AG08395 (cell line): ENCODE results near the gene FAR2.

Source experiments
- DNase-seq: peaks from one replicate; pipeline ENCODE4 v3.0.0; 2012; ENCODE audit warnings: mixed read lengths, low spot score

The FAR2 gene

GRCh38 chr12:29204521-29204920 is 55.4 kb downstream of the FAR2 start:
- DNase-seq, result no peak

GRCh38 chr12:29207120-29207519 is 58.0 kb downstream of the FAR2 start:
- DNase-seq, result no peak

GRCh38 chr12:29208060-29208459 is 59.0 kb downstream of the FAR2 start:
- no peak for DNase-seq

- no peak for DNase-seq
These were observed 60.0 kb downstream of the FAR2 start for GRCh38 chr12:29208936-29209701.

GRCh38 chr12:29211696-29212095 is 62.6 kb downstream of the FAR2 start:
- no peak for DNase-seq

GRCh38 chr12:29212682-29213403 is 63.8 kb downstream of the FAR2 start:
- DNase-seq, result peak; percentile 3

GRCh38 chr12:29216266-29216665 is 67.2 kb downstream of the FAR2 start:
- DNase-seq, result no peak

GRCh38 chr12:29216797-29217575 is 67.9 kb downstream of the FAR2 start:
- peak; percentile 4 for DNase-seq

GRCh38 chr12:29220632-29221336 is 71.7 kb downstream of the FAR2 start:
- no peak for DNase-seq

GRCh38 chr12:29222200-29222599 is 73.1 kb downstream of the FAR2 start:
- no peak for DNase-seq

- no peak for DNase-seq
These were observed 74.3 kb downstream of the FAR2 start for GRCh38 chr12:29223426-29223825.

GRCh38 chr12:29223956-29224543 is 75.0 kb downstream of the FAR2 start:
- DNase-seq, result no peak

- no peak for DNase-seq
These were observed 75.5 kb downstream of the FAR2 start for GRCh38 chr12:29224572-29224971.

GRCh38 chr12:29225834-29226233 is 76.8 kb downstream of the FAR2 start:
- no peak for DNase-seq

GRCh38 chr12:29226616-29227015 is 77.5 kb downstream of the FAR2 start:
- peak; percentile 2 for DNase-seq

GRCh38 chr12:29228474-29229157 is 79.5 kb downstream of the FAR2 start:
- no peak for DNase-seq

GRCh38 chr12:29229158-29229505 is 80.1 kb downstream of the FAR2 start:
- no peak for DNase-seq

- DNase-seq, result no peak
These were observed 80.9 kb downstream of the FAR2 start for GRCh38 chr12:29229937-29230336.

- no peak for DNase-seq
These were observed 81.9 kb downstream of the FAR2 start for GRCh38 chr12:29230800-29231560.

- no peak for DNase-seq
These were observed 83.0 kb downstream of the FAR2 start for GRCh38 chr12:29232086-29232485.
